Activated CD4-positive, alpha-beta memory T cell treated with anti-CD3 and anti-CD28 coated beads for 36 hours (primary cell): ENCODE data around the gene SAFB. TPM values are rescaled to one million over a fixed set of nuclear protein-coding genes. Genes with fewer than 3 reads are reported as not detected.

Experiments
- CTCF ChIA-PET: fragments of 350-600 bp; sonication (Branson Sonifier 250); formaldehyde crosslinking; loops from one replicate; lab custom pipeline; 2021; ENCODE audit warnings: antibody characterized with exemption, inconsistent platforms; lab: Charles Lee
- POLR2A ChIA-PET: fragments of 350-600 bp; sonication (Branson Sonifier 250); formaldehyde crosslinking; loops from one replicate; lab custom pipeline; 2021; ENCODE audit warnings: antibody characterized with exemption; lab: Charles Lee
- DNase-seq: peaks from one replicate; pipeline ENCODE4 v3.0.0-alpha.2; 2020
- H3K27ac Mint-ChIP-seq: one replicate; pipeline ENCODE4 v1.8.0; 2021; ENCODE audit warnings: mixed read lengths
- H3K27me3 Mint-ChIP-seq: one replicate; pipeline ENCODE4 v1.8.0; 2021; ENCODE audit warnings: mixed read lengths
- H3K36me3 Mint-ChIP-seq: one replicate; pipeline ENCODE4 v1.8.0; 2021; ENCODE audit warnings: mixed read lengths
- H3K4me1 Mint-ChIP-seq: one replicate; pipeline ENCODE4 v1.8.0; 2021; ENCODE audit warnings: low read depth, mixed read lengths
- H3K4me3 Mint-ChIP-seq: one replicate; pipeline ENCODE4 v1.8.0; 2021; ENCODE audit warnings: mild to moderate bottlenecking, mixed read lengths
- H3K9me3 Mint-ChIP-seq: one replicate; pipeline ENCODE4 v1.8.0; 2021; ENCODE audit warnings: mixed read lengths
- intact Hi-C: fragments of 100-400 bp; cut with micrococcal nuclease; formaldehyde crosslinking; loops from one replicate; pipeline ENCODE4 v1.15.1; 2023
- total RNA-seq, 2 experiments: library from RNA; stranded (reverse); gene quantifications; one replicate each; pipeline ENCODE4 v1.2.3, GENCODE V29; 2021

SAFB gene
- total RNA-seq, 2 experiments from 2014 or later: 103 to 113 TPM

DNA sequence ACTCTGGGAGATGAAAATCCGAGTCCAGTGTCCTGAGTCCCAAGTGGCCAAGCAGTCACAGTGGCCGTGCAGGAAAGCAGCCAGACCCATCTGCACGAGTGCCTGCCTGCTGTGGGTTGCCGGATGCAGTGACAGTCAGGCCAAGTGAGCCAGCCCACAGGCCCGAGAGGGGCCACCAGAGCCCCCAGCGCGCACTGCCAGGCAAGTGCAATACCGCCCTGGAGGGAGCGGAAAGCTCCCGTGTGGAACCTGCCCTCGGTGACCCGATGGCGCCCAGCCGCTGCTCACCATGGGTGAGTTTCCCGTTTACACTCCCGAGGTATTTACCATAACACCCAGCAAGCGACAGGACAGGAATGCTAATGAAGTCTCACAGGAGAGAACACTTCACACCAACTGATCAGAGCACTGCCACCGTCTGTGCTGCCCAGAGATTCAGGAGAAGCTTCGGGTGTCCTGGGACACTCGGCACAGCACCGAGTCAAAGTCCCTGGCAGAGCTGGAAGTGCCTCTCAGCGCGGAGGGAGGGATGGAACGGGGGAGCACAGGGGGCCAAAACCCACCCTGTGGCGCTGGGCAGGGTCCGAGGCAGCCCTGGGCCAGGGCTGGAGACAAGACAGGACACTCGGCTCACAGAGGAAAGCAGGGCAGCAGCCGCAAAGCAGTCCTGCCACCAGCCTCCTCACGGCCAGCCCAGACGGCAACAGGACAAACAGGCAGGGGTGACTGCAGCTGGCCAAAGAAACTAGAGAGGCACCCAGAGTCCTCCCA lies 33.8 kb upstream of the SAFB start:
- DNase-seq: no peak
- POLR2A ChIA-PET: no interaction called here
- Mint-ChIP-seq H3K27me3 (no peaks in the 10 kb centered on the region), H3K9me3 (no peaks in the 10 kb centered on the region), H3K4me3 (no peak overlapping the region), H3K27ac (no peak overlapping the region), H3K4me1 (peaks cover 17% of the 10 kb centered on the region), H3K36me3 (peaks cover 47% of the 10 kb centered on the region)
- intact Hi-C loops: no loop called here
- CTCF ChIA-PET: interaction anchor here (0.6 kb wide), 1 partner anchor 38 kb away, joined by 3 read pairs; no protein-coding TSS in a partner anchor

DNA sequence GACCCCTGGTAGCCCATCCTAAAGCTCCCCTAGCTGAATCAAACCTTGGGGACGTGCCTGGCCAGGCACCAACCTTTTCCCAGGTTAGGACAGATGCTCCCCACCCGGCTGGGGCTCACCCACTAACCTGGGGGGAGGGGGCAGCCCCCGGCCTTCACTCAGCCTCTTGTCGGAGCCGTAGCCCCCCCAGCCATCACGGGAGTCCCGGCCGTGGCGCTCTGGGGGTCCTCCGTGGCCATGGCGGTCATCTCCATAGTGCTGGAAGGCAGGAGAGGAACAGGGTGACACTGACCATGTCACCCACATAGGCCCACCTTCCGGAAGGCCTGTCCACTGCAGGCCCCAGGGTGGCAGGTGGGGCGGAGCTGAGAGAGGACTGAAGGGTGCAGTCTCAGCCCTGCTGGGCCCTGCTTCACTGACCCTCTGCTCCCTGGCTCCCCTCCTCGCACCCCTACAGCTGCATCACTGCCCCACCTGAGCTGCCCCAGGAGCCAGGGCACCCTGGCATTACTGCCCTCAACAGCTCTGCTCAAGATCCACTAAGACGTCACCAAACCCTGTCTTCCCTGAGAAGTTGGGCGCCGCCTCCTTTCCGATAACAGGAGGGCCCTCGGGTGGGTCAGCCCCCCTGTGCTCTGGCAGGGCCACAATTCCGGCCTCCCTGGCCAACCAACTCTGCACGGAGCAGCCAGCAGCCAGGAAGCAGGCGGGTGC lies 32.6 kb upstream of the SAFB start:
- DNase-seq: no peak
- ChIA-PET POLR2A (no interaction called here), CTCF (no interaction called here)
- H3K9me3 Mint-ChIP-seq: no peaks in the 10 kb centered on the region
- peaks cover 17% of the 10 kb centered on the region for H3K4me1 Mint-ChIP-seq
- no peaks in the 10 kb centered on the region for H3K27me3 Mint-ChIP-seq
- no peak overlapping the region for H3K4me3 Mint-ChIP-seq
- intact Hi-C loops: no loop called here
- peaks cover 54% of the 10 kb centered on the region for H3K36me3 Mint-ChIP-seq
- no peak overlapping the region for H3K27ac Mint-ChIP-seq

DNA sequence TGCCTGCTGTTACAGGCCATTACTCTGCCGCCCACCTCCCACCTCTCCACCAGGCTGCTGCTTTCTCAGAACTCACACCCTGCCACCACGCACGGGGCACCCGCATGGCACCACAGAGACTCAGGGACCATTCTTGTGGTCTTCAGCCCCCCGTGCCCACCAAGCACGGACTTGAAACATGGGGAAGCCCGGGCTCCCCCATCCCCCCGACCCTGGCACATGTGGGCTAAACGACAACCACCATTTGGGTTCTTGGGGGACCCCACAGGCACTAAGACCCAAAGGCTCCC lies 32.1 kb upstream of the SAFB start:
- H3K4me3 Mint-ChIP-seq: no peak overlapping the region
- ChIA-PET CTCF (no interaction called here), POLR2A (no interaction called here)
- peaks cover 13% of the 10 kb centered on the region for H3K4me1 Mint-ChIP-seq
- no peaks in the 10 kb centered on the region for H3K27me3 Mint-ChIP-seq
- no peak overlapping the region for H3K27ac Mint-ChIP-seq
- peaks cover 58% of the 10 kb centered on the region for H3K36me3 Mint-ChIP-seq
- no peak for DNase-seq
- H3K9me3 Mint-ChIP-seq: no peaks in the 10 kb centered on the region
- intact Hi-C loops: no loop called here

DNA sequence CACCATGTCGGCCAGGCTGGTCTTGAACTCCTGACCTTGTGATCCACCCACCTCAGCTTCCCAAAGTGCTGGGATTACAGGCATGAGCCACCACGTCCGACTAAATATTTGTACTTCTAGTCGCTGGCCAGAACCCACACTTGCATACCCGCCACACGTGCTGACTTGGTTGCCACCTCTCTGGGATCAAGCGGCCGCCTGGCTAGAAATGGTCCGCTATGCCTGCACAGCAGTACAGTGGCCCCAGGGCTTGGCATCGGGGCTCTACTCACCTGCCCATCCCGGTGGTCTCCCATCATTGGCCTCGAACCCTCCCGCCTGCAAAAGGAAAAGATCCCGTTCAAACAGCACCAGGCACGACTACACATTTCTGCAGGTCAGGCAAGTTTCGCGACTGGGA lies 31.4 kb upstream of the SAFB start:
- H3K4me1 Mint-ChIP-seq: peaks cover 8% of the 10 kb centered on the region
- DNase-seq: no peak
- CTCF ChIA-PET: no interaction called here
- intact Hi-C loops: no loop called here
- H3K27ac Mint-ChIP-seq: no peak overlapping the region
- no peaks in the 10 kb centered on the region for H3K27me3 Mint-ChIP-seq
- H3K36me3 Mint-ChIP-seq: peaks cover 58% of the 10 kb centered on the region
- no peaks in the 10 kb centered on the region for H3K9me3 Mint-ChIP-seq
- H3K4me3 Mint-ChIP-seq: no peak overlapping the region
- POLR2A ChIA-PET: no interaction called here

DNA sequence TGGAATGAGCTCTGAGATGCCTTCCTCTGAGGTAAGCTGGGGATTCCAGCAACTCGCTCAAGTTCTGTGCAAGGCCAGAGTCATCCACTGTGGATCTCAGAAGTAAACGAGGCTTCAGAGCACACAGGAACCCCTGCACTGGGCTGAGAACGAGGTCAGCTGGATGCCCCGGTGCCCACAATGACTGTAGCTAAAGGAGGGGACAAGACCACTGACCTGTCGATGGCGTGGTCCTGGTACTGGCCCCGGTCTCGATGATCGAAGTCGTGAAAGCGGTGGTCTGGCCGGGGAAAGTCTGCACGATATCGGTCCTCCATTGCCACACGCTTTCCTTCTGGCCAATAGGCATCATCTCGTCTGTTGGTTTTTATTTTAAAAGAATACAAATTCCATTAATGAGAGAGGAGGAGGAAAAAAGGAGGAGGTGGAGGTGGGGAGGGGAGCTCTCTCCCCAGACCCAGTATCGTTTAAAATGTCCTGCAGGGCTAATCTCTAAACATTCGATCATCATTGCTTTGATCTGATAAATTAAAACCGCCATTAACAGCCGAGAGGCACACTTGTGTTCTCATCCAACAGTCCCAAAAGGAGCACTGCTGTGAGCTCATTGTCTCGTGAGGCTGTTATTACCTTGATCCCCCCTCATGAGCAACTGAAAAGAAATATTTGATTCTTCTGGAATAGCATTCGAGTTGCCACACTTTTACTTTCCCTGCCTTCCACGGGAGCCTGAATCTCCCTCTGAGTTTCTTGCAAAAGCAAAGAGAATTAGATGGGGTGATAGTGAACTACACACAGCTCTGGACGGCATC lies 30.1 kb upstream of the SAFB start:
- H3K4me1 Mint-ChIP-seq: no peaks in the 10 kb centered on the region
- H3K27ac Mint-ChIP-seq: no peak overlapping the region
- ChIA-PET CTCF (no interaction called here), POLR2A (no interaction called here)
- intact Hi-C loops: no loop called here
- H3K36me3 Mint-ChIP-seq: peaks cover 55% of the 10 kb centered on the region
- H3K27me3 Mint-ChIP-seq: no peaks in the 10 kb centered on the region
- no peak for DNase-seq
- no peak overlapping the region for H3K4me3 Mint-ChIP-seq
- H3K9me3 Mint-ChIP-seq: no peaks in the 10 kb centered on the region

DNA sequence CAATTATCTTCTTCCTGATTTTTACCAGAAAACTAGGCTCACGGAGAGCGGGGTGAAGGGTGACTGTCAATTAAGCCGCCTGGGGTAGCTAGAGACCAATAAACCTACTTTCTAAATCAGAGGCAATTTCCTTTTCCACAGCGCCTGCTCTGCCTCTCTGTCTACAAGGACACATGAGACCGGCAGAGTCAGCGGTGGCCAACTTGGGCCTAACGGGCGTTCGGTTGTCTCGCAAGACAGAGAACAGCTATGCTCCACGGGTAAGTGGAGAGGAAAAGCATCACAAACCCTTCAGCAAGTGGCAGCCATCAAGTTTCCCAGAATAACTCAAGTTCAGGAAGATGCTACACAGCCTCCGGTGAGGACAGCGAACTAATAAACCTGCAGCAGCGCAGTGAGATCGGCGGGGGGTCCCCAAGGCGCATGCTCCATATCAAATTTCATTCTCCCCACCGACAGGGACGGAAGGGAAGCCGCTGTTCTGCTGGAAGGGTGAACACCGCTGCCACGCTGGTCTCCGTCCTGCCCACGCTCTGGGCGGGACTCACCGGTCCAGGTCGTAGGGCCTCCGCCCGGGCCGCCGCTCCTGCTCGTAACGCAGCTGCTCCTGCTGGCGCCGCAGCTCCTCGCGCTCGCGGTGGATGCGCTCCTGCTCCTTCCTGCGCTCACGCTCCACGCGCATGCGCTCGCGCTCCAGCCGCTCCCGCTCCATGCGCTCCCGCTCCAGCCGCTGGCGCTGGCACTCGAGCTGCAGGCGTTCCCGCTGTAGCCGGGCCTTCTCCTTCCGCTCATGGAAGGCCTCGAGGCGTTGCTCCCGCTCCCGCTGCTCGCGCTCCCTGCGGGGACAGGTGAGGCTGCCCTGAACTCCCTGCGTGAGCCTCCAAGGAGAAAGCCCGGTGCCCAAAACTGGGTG lies 29.3 kb upstream of the SAFB start:
- no peaks in the 10 kb centered on the region for H3K9me3 Mint-ChIP-seq
- CTCF ChIA-PET: no interaction called here
- H3K4me1 Mint-ChIP-seq: no peaks in the 10 kb centered on the region
- intact Hi-C loops: no loop called here
- H3K4me3 Mint-ChIP-seq: no peak overlapping the region
- POLR2A ChIA-PET: no interaction called here
- no peaks in the 10 kb centered on the region for H3K27me3 Mint-ChIP-seq
- peaks cover 47% of the 10 kb centered on the region for H3K36me3 Mint-ChIP-seq
- no peak for DNase-seq
- H3K27ac Mint-ChIP-seq: no peak overlapping the region

DNA sequence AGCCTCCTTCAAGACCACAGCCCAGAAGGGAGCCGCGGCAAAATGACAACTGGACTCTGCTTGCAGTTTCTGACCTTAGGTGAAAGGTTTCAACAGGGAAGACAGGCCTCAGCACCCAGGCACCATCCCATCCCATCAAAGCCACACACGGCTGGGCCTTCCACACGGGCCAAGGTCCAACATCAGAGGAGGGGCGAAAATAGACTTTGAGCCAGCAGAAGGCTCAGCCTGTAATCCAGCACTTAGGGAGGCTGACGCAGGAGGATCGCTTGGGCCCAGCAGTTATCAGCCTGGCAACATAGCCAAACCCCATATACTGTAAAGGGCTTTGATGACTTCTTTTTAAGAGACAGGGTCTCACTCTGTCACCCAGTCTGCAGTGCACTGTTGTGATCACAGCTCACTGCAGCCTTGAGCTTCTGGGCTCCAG lies 28.3 kb upstream of the SAFB start:
- intact Hi-C loops: no loop called here
- POLR2A ChIA-PET: no interaction called here
- DNase-seq: no peak
- CTCF ChIA-PET: no interaction called here
- H3K4me1 Mint-ChIP-seq: no peaks in the 10 kb centered on the region
- no peak overlapping the region for H3K27ac Mint-ChIP-seq
- H3K4me3 Mint-ChIP-seq: no peak overlapping the region
- H3K27me3 Mint-ChIP-seq: no peaks in the 10 kb centered on the region
- no peaks in the 10 kb centered on the region for H3K9me3 Mint-ChIP-seq
- H3K36me3 Mint-ChIP-seq: peaks cover 48% of the 10 kb centered on the region

DNA sequence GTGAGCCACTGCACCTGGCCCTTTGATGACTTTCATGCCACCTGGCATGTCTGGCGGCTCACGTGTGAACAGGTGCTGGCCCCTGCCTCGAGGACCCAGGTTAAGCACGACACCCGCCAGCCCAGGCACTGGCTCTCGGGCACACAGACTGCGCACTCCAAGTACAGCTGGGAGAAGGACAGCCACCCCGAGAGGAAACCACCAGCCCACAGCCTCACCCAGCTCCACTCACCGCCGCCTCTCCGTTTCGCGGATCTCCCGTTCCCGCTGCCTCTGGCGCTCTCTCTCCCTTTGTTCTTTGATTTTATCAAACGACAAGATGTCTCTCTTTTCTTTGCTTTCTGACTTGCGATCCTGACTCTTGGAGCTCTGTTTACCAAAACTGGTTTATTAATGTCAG lies 27.8 kb upstream of the SAFB start:
- ChIA-PET CTCF (no interaction called here), POLR2A (no interaction called here)
- no peak for DNase-seq
- peaks cover 50% of the 10 kb centered on the region for H3K36me3 Mint-ChIP-seq
- no peak overlapping the region for H3K27ac Mint-ChIP-seq
- no peaks in the 10 kb centered on the region for H3K4me1 Mint-ChIP-seq
- H3K27me3 Mint-ChIP-seq: no peaks in the 10 kb centered on the region
- H3K4me3 Mint-ChIP-seq: no peak overlapping the region
- H3K9me3 Mint-ChIP-seq: no peaks in the 10 kb centered on the region
- intact Hi-C loops: no loop called here

DNA sequence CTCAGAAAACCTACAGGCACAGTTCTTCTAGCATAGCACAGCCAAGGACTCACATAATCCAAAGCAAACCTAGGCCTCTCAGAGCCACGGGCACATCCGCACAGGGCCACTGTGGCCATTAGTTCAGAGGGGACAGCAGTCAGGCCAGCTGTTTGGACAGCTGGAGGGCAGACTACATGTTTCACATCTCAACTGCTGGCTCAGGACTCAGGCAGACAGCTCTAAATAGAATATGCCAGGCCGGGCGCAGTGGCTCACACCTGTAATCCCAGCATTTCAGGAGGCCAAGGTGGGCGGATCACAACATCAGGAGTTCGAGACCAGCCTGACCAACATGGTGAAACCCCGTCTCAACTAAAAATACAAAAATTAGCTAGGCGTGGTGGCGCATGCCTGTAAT lies 27.1 kb upstream of the SAFB start:
- H3K27me3 Mint-ChIP-seq: no peaks in the 10 kb centered on the region
- peaks cover 50% of the 10 kb centered on the region for H3K36me3 Mint-ChIP-seq
- no peak overlapping the region for H3K27ac Mint-ChIP-seq
- CTCF ChIA-PET: interaction anchor here (0.6 kb wide), 1 partner anchor 21 kb away, joined by 3 read pairs; no protein-coding TSS in a partner anchor
- intact Hi-C loops: no loop called here
- POLR2A ChIA-PET: no interaction called here
- no peaks in the 10 kb centered on the region for H3K9me3 Mint-ChIP-seq
- H3K4me1 Mint-ChIP-seq: no peaks in the 10 kb centered on the region
- no peak for DNase-seq
- H3K4me3 Mint-ChIP-seq: no peak overlapping the region

DNA sequence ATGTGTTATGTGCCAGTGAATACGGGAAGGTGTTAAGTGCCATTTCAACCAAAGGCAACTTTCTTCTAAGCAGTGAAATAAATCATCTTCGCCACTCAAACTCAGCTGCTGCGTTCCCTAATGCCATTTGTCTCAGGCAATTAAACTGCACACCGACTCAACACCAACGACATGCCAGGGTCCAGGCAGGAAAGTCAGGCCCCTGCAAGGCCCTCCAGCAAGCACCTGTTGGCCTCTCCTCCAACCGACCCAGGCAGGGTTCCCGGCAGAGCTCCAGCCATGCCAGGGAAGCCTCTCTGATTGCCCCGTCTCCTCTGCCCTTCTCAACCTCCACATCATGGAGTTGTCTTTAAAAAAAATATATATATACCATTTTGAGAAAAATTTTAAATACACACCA lies 22.1 kb upstream of the SAFB start:
- ChIA-PET CTCF (no interaction called here), POLR2A (no interaction called here)
- H3K27me3 Mint-ChIP-seq: no peaks in the 10 kb centered on the region
- H3K4me3 Mint-ChIP-seq: no peak overlapping the region
- H3K27ac Mint-ChIP-seq: no peak overlapping the region
- intact Hi-C loops: no loop called here
- DNase-seq: no peak
- peaks cover 49% of the 10 kb centered on the region for H3K36me3 Mint-ChIP-seq
- no peaks in the 10 kb centered on the region for H3K9me3 Mint-ChIP-seq
- H3K4me1 Mint-ChIP-seq: no peaks in the 10 kb centered on the region

DNA sequence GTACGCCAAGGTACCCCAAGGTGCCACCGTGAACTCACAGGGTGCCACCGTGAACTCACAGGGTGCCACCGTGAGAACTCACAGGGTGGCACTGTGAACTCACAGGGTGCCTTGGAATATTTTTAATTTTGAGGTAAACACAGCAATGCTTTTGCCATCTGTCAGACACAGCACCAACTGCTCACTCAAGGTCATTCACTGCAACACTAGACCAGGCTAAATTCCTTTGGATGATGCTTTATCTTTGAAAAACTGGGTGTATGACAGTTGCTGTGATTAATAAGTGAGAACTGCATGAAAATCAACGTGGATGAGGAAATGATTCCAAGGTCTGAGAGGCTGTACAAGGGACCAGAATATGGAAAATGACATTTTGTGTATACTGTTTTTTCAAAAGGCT lies 19.3 kb upstream of the SAFB start:
- intact Hi-C loops: no loop called here
- Mint-ChIP-seq H3K36me3 (peaks cover 61% of the 10 kb centered on the region), H3K27me3 (no peaks in the 10 kb centered on the region), H3K9me3 (no peaks in the 10 kb centered on the region), H3K4me1 (peaks cover 13% of the 10 kb centered on the region), H3K4me3 (no peak overlapping the region), H3K27ac (no peak overlapping the region)
- CTCF ChIA-PET: no interaction called here
- POLR2A ChIA-PET: no interaction called here
- DNase-seq: no peak

DNA sequence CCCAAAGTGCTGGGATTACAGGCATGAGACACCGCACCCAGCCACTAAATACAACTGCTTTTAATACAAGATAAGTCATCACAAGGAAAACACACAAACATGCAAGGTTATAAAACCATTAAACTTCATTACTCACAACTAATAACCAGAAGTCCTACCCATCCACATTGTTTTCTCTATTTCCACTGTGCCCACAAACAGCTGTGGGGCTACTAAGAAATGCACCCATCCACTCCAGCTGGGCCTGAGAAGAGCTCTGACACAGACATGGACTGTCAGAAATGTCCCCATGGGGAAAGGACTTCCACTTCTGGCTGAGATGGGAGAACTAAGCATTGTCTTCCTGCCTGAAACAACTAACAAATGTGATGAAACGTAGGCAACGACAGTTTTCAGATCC lies 17.5 kb upstream of the SAFB start:
- Mint-ChIP-seq H3K9me3 (no peaks in the 10 kb centered on the region), H3K4me3 (no peak overlapping the region), H3K36me3 (peaks cover 60% of the 10 kb centered on the region), H3K27me3 (no peaks in the 10 kb centered on the region), H3K27ac (no peak overlapping the region), H3K4me1 (peaks cover 13% of the 10 kb centered on the region)
- intact Hi-C loops: no loop called here
- ChIA-PET CTCF (no interaction called here), POLR2A (no interaction called here)
- DNase-seq: no peak
